ENCODE results near the gene ACTR6. TPM values are rescaled to one million over a fixed set of nuclear protein-coding genes. Genes with fewer than 3 reads are reported as not detected.

ACTR6 gene
- total and polyA plus RNA-seq, 2 donors (not counting 3 experiments of a cell fraction or from before 2014, with no cell fraction given), result 7.5 to 23.2 TPM

DNA sequence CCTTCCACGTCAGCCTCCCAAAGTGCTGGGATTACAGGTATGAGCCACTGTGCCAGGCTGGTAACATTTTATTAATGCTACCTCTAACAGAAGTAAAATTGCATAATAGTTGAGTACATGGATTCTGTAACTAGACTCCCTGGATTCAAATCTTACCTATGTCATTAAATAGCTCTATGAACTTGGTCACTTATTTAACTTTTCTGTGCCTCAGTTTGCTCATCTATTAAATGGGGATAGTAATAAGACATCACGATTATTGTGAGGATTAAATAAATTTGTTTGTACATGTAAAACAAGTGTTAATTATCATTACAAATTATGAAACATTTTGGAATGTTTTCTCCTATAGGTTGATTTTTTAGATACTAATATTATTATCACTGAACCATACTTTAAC, 6.7 kb downstream of the ACTR6 start:
- no peaks in the 10 kb centered on the region for H3K27me3 ChIP-seq (ENCODE audit: control insufficient read depth in 2 of 2, insufficient read depth in 2 of 2, low read length in 2 of 2)
- no peak overlapping the region for H3K27ac ChIP-seq (ENCODE audit: insufficient read depth, low read depth, low read length)
- H3K9me3 ChIP-seq (replicated peaks; ENCODE audit: control insufficient read depth, insufficient read depth, low read length), result no peaks in the 10 kb centered on the region
- intact Hi-C loops (cut with micrococcal nuclease) (loop anchor here (10.0 kb wide), 1 partner anchor 1857 kb away; the partner anchor contains the start of gene WASHC3), dilution Hi-C loops (cut with MboI; ENCODE audit: extremely low pct_ligation_motif_present, low sequenced_read_pairs) (no loop called here)
- DNase-seq (ENCODE audit: low read depth, low spot score) (no peak), FAIRE-seq (no peak)
- H3K4me1 ChIP-seq (ENCODE audit: control insufficient read depth, extremely low read depth, insufficient read depth, low read length), result no peaks in the 10 kb centered on the region
- no peak overlapping the region for H3K4me3 ChIP-seq (replicated peaks in 1 of 3; ENCODE audit: insufficient read depth in 1 of 3, low read depth in 1 of 3, low read length in 3 of 3)
- peaks cover 2 to 12% of the 10 kb centered on the region in 2 experiments for H3K36me3 ChIP-seq (ENCODE audit: control insufficient read depth in 2 of 2, extremely low read depth in 1 of 2, insufficient read depth in 2 of 2, low read length in 2 of 2)
- no peak overlapping the region for H3K4me2 ChIP-seq (ENCODE audit: insufficient read depth, low read length)
- TF ChIP-seq, protein P1, sequence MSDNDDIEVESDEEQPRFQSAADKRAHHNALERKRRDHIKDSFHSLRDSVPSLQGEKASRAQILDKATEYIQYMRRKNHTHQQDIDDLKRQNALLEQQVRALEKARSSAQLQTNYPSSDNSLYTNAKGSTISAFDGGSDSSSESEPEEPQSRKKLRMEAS (IDR thresholded peaks at IDR 0.05; ENCODE audit: insufficient read depth, insufficient read length), result no peak
- no peaks in the 10 kb centered on the region for H4K20me1 ChIP-seq (replicated peaks; ENCODE audit: control insufficient read depth, extremely low read depth, insufficient read depth, low read length)
- H3K9ac ChIP-seq (replicated peaks; ENCODE audit: extremely low read depth, insufficient read depth, low read length), result no peak overlapping the region
- H3K79me2 ChIP-seq (ENCODE audit: control insufficient read depth, insufficient read depth, low read length), result peaks cover 3% of the 10 kb centered on the region
- no peak overlapping the region for H2AFZ ChIP-seq (ENCODE audit: low read depth, low read length)
- H3K9me1 ChIP-seq (replicated peaks; ENCODE audit: control insufficient read depth, extremely low read depth, insufficient read depth, low read length), result no peaks in the 10 kb centered on the region
- BruUV-seq (replicated peaks), result no TSS peak
- ChIA-PET CTCF (no interaction called here), POLR2A (no interaction called here)

DNA sequence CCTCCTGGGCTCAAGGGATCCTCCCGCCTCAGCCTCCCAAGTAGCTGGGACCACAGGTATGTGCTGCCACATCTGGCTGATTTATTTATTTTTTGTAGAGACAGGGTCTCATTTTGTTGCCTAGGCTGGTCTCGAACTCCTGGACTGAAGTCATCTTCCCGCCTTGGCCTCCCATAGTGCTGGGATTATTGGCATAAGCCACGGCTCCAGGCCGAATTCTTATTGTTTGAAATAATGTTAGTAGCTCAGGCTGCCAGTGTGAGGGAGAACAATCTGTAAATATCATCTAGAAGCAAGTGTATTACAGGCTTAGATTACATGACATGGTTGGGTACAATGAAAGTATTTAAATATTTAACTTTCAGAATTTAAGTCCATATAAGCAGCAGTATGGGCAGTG, 8.2 kb downstream of the ACTR6 start:
- H3K36me3 ChIP-seq (ENCODE audit: control insufficient read depth in 2 of 2, extremely low read depth in 1 of 2, insufficient read depth in 2 of 2, low read length in 2 of 2), result peaks cover 2 to 15% of the 10 kb centered on the region in 2 experiments
- FAIRE-seq, result no peak
- POLR2A ChIA-PET, result no interaction called here

More for the DNA sequence above, 8.2 kb downstream of the ACTR6 start:
- Histone ChIP-seq H3K27ac (ENCODE audit: insufficient read depth, low read depth, low read length) (no peak overlapping the region), H4K20me1 (replicated peaks; ENCODE audit: control insufficient read depth, extremely low read depth, insufficient read depth, low read length) (no peaks in the 10 kb centered on the region), H3K9me1 (replicated peaks; ENCODE audit: control insufficient read depth, extremely low read depth, insufficient read depth, low read length) (no peaks in the 10 kb centered on the region), H3K4me1 (ENCODE audit: control insufficient read depth, extremely low read depth, insufficient read depth, low read length) (no peaks in the 10 kb centered on the region), H3K4me3 (replicated peaks in 1 of 3; ENCODE audit: insufficient read depth in 1 of 3, low read depth in 1 of 3, low read length in 3 of 3) (no peak overlapping the region), H3K4me2 (ENCODE audit: insufficient read depth, low read length) (no peak overlapping the region), H3K9ac (replicated peaks; ENCODE audit: extremely low read depth, insufficient read depth, low read length) (no peak overlapping the region), H3K27me3 (ENCODE audit: control insufficient read depth in 2 of 2, insufficient read depth in 2 of 2, low read length in 2 of 2) (no peaks in the 10 kb centered on the region), H3K9me3 (replicated peaks; ENCODE audit: control insufficient read depth, insufficient read depth, low read length) (no peaks in the 10 kb centered on the region), H2AFZ (ENCODE audit: low read depth, low read length) (no peak overlapping the region), H3K79me2 (ENCODE audit: control insufficient read depth, insufficient read depth, low read length) (peaks cover 1% of the 10 kb centered on the region)
- BruUV-seq (replicated peaks), result no TSS peak
- TF ChIP-seq, protein P2, sequence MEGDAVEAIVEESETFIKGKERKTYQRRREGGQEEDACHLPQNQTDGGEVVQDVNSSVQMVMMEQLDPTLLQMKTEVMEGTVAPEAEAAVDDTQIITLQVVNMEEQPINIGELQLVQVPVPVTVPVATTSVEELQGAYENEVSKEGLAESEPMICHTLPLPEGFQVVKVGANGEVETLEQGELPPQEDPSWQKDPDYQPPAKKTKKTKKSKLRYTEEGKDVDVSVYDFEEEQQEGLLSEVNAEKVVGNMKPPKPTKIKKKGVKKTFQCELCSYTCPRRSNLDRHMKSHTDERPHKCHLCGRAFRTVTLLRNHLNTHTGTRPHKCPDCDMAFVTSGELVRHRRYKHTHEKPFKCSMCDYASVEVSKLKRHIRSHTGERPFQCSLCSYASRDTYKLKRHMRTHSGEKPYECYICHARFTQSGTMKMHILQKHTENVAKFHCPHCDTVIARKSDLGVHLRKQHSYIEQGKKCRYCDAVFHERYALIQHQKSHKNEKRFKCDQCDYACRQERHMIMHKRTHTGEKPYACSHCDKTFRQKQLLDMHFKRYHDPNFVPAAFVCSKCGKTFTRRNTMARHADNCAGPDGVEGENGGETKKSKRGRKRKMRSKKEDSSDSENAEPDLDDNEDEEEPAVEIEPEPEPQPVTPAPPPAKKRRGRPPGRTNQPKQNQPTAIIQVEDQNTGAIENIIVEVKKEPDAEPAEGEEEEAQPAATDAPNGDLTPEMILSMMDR (IDR thresholded peaks at IDR 0.05; ENCODE audit: extremely low read depth in 1 of 2, insufficient read depth in 1 of 2, low read depth in 1 of 2, low read length in 2 of 2), result no peak
- TF ChIP-seq, protein P1 (IDR thresholded peaks at IDR 0.05; ENCODE audit: insufficient read depth, insufficient read length), result no peak
- no peak for TF ChIP-seq JUN (IDR thresholded peaks at IDR 0.05; ENCODE audit: borderline replicate concordance, insufficient read depth, insufficient read length, low read depth)
- no peak for TF ChIP-seq GATA2 (IDR thresholded peaks at IDR 0.05; ENCODE audit: insufficient read depth, insufficient read length, low read depth, low read length)
- no peak for TF ChIP-seq EZH2 (IDR thresholded peaks at IDR 0.05; ENCODE audit: borderline replicate concordance, low read depth, low read length, severe bottlenecking)
- TF ChIP-seq MYC (IDR thresholded peaks at IDR 0.05; ENCODE audit: low read depth, low read length), result no peak
- no peak for TF ChIP-seq FOS (IDR thresholded peaks at IDR 0.05; ENCODE audit: borderline replicate concordance, insufficient read depth, low read length)
- TF ChIP-seq POLR2AphosphoS5 (IDR thresholded peaks at IDR 0.05; ENCODE audit: insufficient read depth, low read depth, low read length), result no peak
- no peak for TF ChIP-seq POLR2A (IDR thresholded peaks at IDR 0.05; ENCODE audit: low read depth, low read length)
- no peak for DNase-seq (ENCODE audit: low read depth, low spot score)
- intact Hi-C loops (cut with micrococcal nuclease) (loop anchor here (10.0 kb wide), 1 partner anchor 1856 kb away; the partner anchor contains the start of gene WASHC3), dilution Hi-C loops (cut with MboI; ENCODE audit: extremely low pct_ligation_motif_present, low sequenced_read_pairs) (no loop called here)
- CTCF ChIA-PET, result interaction anchor here (1.3 kb wide), 1 partner anchor 54 kb away, joined by 4 read pairs; no protein-coding TSS in a partner anchor

Measured in endothelial cell of umbilical vein (primary cell).